Stimulated activated CD8-positive, alpha-beta memory T cell treated with anti-CD3 and anti-CD28 coated beads, Interleukin-12 subunit alpha, Interleukin-12 subunit beta, amount 100 ng/mL, for 1 hour (primary cell): Measurements from ENCODE around the gene ENTPD5.
"Not testable (repeated sequence)": the region's sequence is repeated elsewhere in the genome, so short reads cannot be mapped to it uniquely, and the experiment has no call there.

Experiments used
- DNase-seq: peaks from one replicate; pipeline ENCODE4 v3.0.0-alpha.2; 2020; ENCODE audit warnings: low read depth

The ENTPD5 gene

DNA sequence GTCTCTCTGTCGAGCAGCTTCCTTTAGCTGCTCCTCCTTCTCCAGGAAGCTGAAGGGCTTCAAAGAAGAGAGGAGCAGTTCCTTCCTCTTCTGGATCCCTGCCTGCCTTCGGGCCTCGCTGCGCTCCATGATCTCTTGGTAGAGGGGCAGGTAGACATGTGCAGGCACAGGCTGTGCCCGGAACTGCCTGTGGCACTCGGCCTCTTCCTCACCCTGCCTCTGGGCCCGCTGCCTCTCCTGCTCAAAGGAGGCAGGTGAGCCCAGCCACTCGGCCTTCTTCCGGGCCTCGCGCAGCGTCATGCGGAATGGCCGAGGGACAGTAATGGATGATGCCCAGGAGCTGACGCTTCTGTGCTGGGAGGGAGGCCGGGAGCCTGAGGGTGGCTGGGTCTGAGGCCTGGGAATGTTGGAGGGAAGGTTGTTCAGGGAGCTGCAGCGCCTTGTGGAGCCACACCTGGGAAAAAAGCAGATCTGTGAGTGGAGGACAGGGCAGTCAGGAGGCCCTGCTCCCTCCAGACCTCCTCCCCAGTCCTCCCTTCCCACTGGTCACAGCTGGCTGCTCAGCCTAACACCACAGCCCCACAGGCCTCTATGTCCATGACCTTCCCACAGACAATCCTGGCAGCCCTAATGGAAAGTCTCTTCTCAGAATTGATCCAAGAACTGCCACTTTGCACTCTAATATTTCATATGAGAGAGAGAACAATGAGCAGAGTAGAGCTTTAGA, 74.5 kb downstream of the ENTPD5 start:
- DNase-seq = no peak

DNA sequence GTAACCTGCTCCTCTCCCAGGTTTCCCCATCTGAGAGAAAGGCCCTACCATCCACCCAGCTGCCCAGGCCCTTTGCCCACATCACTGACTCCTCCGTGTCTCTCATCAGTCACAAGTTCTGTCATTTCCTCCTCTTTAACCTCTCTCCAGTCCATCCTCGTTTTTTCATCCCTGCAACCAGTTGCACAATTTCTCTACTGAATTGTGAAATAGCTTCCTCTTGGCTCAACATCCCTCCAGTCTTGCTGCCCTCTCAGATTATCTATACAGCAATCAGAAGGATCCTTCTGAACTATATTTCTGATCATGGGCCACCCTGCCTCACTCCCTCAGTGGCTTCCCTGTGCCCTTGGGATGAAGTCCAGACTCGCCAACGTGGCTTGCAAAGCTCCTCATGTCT, 76.0 kb downstream of the ENTPD5 start:
- no peak for DNase-seq

GRCh38 chr14:73942180-73942579, 76.9 kb downstream of the ENTPD5 start:
- DNase-seq = no peak

GRCh38 chr14:73937012-73937411, 82.1 kb downstream of the ENTPD5 start:
- DNase-seq = no peak

DNA sequence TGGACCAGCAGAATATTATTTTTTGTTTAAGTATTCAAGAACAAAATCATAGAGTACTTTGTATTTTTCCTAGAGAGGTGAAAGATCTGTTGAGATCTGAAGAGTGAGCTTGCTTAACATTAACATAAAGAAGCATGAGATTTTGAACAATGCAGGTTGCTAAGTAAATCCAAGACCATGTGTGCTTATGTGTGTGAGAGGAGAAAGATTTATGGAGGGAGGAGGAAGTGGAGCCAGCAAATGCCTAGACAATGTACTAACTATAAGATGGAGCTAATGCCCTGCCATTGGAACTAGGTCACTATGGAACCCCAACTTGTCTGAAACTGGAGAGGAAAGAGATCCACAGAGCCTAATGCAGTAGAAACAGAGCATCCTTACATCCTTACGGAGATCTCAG, 82.5 kb downstream of the ENTPD5 start:
- no peak for DNase-seq

- DNase-seq = no peak
Observed at GRCh38 chr14:73935666-73936065, 83.4 kb downstream of the ENTPD5 start.

DNA sequence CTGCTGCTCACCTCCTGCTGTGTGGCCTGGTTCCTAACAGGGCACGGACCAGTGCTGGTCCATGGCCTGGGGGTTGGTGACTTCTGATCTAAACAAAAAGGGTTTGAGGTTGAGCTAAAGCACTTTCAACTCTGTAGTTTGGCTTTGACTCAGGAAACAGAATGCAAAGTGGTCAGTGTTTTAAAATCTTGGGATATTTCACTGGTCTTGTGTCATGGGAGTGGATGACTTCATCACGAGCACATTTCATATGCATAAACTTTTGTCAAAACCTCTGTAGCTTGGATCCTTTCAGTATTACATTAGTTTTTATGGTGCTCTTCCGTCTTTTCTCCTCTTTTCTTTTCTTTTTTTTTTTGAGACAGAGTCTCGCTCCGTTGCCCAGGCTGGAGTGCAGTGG, 94.8 kb downstream of the ENTPD5 start:
- DNase-seq = no peak

DNA sequence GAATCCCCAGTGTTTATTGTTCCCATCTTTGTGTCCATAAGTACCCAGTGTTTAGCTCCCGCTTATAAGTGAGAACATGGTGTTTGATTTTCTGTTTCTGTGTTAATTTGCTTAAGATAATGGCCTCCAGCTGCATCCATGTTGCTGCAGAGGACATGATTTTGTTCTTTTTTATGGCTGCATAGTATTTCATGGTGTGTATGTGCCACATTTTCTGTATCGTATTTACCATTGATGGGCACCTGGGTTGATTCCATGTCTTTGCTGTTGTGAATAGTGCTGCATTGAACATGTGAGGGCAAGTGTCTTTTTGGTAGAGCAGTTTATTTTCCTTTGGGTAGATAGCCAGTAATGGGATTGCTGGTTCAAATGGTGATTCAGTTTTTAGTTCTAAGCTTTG, 99.6 kb downstream of the ENTPD5 start:
- not testable (repeated sequence) for DNase-seq

DNA sequence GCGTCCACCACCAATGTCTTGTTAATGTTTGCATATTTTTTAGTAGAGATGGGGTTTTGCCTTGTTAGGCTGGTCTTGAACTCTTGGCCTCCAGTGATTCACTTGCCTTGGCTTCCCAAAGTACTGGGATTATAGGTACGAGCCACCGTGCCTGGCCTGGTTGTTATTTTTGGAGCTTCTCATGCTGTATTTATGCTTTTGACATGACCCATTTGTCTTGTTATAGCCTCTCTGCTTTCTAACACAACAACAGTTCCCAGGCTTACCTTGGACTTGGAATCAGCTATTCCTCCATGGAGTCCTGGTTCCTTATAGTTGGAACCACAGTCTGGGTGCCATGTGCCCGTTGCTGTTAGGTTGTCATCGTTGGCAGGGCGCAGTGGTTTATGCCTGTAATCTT, 102.8 kb downstream of the ENTPD5 start:
- DNase-seq = no peak

- DNase-seq = no peak
Observed at GRCh38 chr14:73913256-73913655, 105.8 kb downstream of the ENTPD5 start.

- no peak for DNase-seq
Observed at GRCh38 chr14:73909681-73910080, 109.4 kb downstream of the ENTPD5 start.
